Ovary (tissue), 9 donors: ENCODE measurements around the gene NPY. TPM values are rescaled to one million over a fixed set of nuclear protein-coding genes. Genes with fewer than 3 reads are reported as not detected.

ENCODE experiments used
- DNase-seq, 5 donors: peaks; one replicate each; pipeline ENCODE4 v3.0.0-alpha.2; 2019 to 2020
- H3K27ac ChIP-seq, 2 donors: fragments of 200-600 bp; one replicate each; pipeline versions ENCODE4 v1.5.1 to v1.8.0; 2019 to 2022
- H3K27me3 ChIP-seq: fragments of 200-600 bp; one replicate; pipeline ENCODE4 v1.8.0; 2022
- H3K36me3 ChIP-seq: fragments of 200-600 bp; sonication (generic); one replicate; pipeline ENCODE4 v1.5.1; 2019
- H3K4me1 ChIP-seq: one replicate; pipeline ENCODE4 v1.8.1; 2013; ENCODE audit warnings: mild to moderate bottlenecking, moderate library complexity; ENCODE audit not compliant: insufficient read depth
- H3K4me3 ChIP-seq: fragments of 200-600 bp; sonication (generic); one replicate; pipeline ENCODE4 v1.5.1; 2017
- H3K9me3 ChIP-seq, 2 donors: fragments of 200-600 bp in 1 of 2; sonication (generic) in 1 of 2; one replicate each; pipeline versions ENCODE4 v1.5.1 to v1.8.1; 2013 to 2019; ENCODE audit warnings: mild to moderate bottlenecking in 1 of 2, moderate library complexity in 1 of 2
- EP300 ChIP-seq: sonication (generic); formaldehyde crosslinking; IDR thresholded peaks from one replicate; pipeline ENCODE4 v1.6.1; 2017; ENCODE audit warnings: antibody characterized with exemption
- POLR2A ChIP-seq: fragments of 450-650 bp; IDR thresholded peaks from one replicate; pipeline ENCODE4 v1.6.1; 2017; ENCODE audit warnings: antibody characterized with exemption, mild to moderate bottlenecking, moderate library complexity
- whole genome bisulfite sequencing, 3 donors: extraction: QIAGEN DNeasy Blood & Tissue Kit in 1 of 3; methylation state at CpG; one replicate each; pipeline versions ENCODE4 v1.1.5 to v1.1.7; 2013 to 2017; 5-methylcytosine and 5-hydroxymethylcytosine counted together
- intact Hi-C, 4 donors: fragments of 100-400 bp; cut with DNase I; formaldehyde crosslinking; loops; one replicate each; pipeline versions ENCODE4 v1.11.0 to v1.15.1; 2022 to 2023
- polyA plus RNA-seq, 2 donors: library from polyadenylated mRNA; stranded (reverse); fragments of 200-250 nt in 1 of 2; fragments of 350-450 nt in 1 of 2; fragmentation: Illumina TruSeq in 1 of 2; extraction: RNeasy Lipid Tissue Mini Kit (QIAGEN cat#74804) in 1 of 2; gene quantifications; one replicate each; pipeline ENCODE4 v1.2.3, GENCODE V29; 2013 to 2014
- total RNA-seq, 7 donors: library from RNA; depleted of rRNA in 2 of 7; stranded (reverse); fragments of >200 nt in 2 of 7; fragmentation: NEBNext Ultra II Directional in 3 of 7; extraction: Animal tissue kit (Norgen Biotek cat#: 25700) in 3 of 7; gene quantifications; one replicate each; pipeline versions ENCODE4 v1.1.0 to v1.2.4, GENCODE V29; 2016 to 2023
- TF ChIP-seq, protein P1 (sequence below), 3 donors: fragments of 450-650 bp in 2 of 3; fragments of 200-600 bp in 1 of 3; IDR thresholded peaks; one replicate each; pipeline versions ENCODE4 v1.5.1 to v1.8.0; 2016 to 2022; ENCODE audit warnings: antibody characterized with exemption in 3 of 3, mild to moderate bottlenecking in 1 of 3
- donor health status: DM: no; HTN: no; CAD: no; lungs with moderate emphysema.
- donor health status: DM: no; HTN: no; CAD: no.
- donor health status: Bipolar disorder and iron deficiency.
- donor health status: DM: yes; HTN: yes; CAD: no.
- donor health status: DM: no; HTN: no; CAD: no.
- donor health status: DM: yes; HTN: yes; CAD: no.

Gene NPY
- total and polyA plus RNA-seq, 9 donors: 0.53 to 4.5 (median 0.94) TPM; not detected in 6

DNA sequence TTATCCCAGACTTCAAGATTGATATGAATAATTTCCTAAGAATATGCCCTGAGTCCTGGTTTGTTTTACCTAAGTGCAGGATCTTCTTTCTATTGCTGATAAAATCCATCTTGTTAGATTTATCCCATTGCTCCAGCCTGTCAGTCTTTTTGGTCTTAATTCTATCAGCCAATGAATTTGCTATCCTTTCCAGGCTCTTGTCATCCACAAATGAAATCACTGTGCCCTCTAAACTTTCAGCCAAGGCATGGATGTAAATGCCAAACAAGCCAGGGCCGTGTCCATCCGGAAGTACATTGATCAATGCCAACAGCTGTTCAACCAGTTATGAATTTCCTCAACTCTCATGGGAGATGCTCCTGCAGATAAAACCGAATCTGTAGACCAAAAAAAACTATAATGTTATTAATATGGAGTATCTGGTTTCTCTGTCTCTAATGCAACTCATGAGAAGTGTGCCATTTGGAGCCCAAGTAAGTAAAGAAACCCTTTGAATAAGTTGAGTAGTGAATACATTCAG, 40.0 kb downstream of the NPY start:
- no peak for TF ChIP-seq EP300
- Histone ChIP-seq H3K9me3 (no peaks in the 10 kb centered on the region), H3K4me1 (no peaks in the 10 kb centered on the region), H3K27me3 (no peaks in the 10 kb centered on the region), H3K4me3 (no peak overlapping the region), H3K36me3 (no peaks in the 10 kb centered on the region), H3K27ac (no peak overlapping the region)
- 62 to 70% (median 67%) methylated on average over 3 of the region's 3 CpGs for WGBS, 3 donors
- intact Hi-C loops: no loop called here
- DNase-seq: no peak

DNA sequence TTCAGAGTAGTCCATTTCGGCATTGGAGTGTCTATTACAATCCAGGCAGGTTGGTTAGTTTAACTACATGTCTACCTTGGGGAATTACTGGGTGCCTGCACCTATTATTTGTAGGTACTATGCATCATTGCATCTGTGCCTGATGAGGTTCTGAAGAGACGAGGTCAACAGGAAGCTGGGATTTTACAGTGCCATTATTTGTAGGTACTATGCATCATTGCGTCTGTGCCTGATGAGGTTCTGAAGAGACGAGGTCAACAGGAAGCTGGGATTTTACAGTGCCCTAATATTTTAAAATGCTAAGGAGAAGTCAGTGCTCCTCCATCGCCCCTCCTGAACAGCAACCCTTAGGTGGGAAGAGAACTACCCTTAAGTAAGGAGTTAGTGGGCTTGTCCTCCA, 41.7 kb downstream of the NPY start:
- no peak for TF ChIP-seq EP300
- no peak for TF ChIP-seq POLR2A
- TF ChIP-seq, protein P1, sequence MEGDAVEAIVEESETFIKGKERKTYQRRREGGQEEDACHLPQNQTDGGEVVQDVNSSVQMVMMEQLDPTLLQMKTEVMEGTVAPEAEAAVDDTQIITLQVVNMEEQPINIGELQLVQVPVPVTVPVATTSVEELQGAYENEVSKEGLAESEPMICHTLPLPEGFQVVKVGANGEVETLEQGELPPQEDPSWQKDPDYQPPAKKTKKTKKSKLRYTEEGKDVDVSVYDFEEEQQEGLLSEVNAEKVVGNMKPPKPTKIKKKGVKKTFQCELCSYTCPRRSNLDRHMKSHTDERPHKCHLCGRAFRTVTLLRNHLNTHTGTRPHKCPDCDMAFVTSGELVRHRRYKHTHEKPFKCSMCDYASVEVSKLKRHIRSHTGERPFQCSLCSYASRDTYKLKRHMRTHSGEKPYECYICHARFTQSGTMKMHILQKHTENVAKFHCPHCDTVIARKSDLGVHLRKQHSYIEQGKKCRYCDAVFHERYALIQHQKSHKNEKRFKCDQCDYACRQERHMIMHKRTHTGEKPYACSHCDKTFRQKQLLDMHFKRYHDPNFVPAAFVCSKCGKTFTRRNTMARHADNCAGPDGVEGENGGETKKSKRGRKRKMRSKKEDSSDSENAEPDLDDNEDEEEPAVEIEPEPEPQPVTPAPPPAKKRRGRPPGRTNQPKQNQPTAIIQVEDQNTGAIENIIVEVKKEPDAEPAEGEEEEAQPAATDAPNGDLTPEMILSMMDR (IDR thresholded peaks at IDR 0.05): no peak
- Histone ChIP-seq H3K4me1 (no peaks in the 10 kb centered on the region), H3K4me3 (no peak overlapping the region), H3K27me3 (no peaks in the 10 kb centered on the region), H3K9me3 (no peaks in the 10 kb centered on the region), H3K27ac (no peak overlapping the region), H3K36me3 (no peaks in the 10 kb centered on the region)
- 78 to 87% (median 87%) methylated on average over 5 of the region's 5 CpGs for WGBS, 3 donors
- intact Hi-C loops: no loop called here
- no peak for DNase-seq

DNA sequence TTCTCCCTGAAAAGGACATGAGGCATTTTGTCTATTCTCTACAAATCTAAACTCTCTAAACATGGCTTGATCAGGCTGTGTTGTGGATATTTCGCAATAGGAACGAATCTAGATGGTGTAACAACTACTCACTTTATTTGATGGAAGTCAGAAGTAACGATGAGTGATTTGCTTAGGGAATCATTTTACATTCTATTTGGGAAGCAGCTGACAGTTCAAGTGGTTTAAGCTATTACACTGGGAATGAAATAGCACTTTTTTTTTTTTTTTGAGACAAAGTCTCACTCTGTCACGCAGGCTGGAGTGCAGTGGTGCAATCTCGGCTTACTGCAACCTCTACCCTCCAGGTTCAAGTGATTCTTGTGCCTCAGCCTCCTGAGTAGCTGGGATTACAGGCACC, 44.1 kb downstream of the NPY start:
- Histone ChIP-seq H3K4me1 (no peaks in the 10 kb centered on the region), H3K9me3 (no peaks in the 10 kb centered on the region), H3K36me3 (no peaks in the 10 kb centered on the region), H3K27ac (no peak overlapping the region), H3K27me3 (no peaks in the 10 kb centered on the region), H3K4me3 (no peak overlapping the region)
- TF ChIP-seq, protein P1 (IDR thresholded peaks at IDR 0.05): no peak
- no peak for TF ChIP-seq POLR2A
- TF ChIP-seq EP300: no peak
- 51 to 68% (median 67%) methylated on average over 5 of the region's 5 CpGs for WGBS, 3 donors
- intact Hi-C loops: no loop called here
- DNase-seq: no peak

DNA sequence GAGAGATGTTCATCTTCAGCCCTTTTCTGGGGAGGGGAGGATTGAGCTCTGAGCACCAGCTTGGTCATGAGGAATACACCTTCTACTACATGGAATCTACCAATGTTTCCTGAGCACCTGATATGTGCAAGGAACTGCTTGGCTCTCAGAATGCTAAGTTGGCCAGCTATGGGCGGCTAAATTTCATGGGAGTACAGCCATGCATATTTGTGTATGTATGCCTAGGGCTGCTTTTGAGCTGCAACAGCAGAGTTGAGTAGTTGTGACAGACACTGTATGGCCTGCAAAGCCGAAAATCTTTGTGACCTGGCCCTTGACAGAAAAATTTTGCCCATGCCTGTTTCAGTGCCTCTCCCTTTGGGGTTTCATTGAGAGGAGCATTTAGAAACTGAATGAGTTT, 44.9 kb downstream of the NPY start:
- intact Hi-C loops: no loop called here
- Histone ChIP-seq H3K27ac (no peak overlapping the region), H3K36me3 (no peaks in the 10 kb centered on the region), H3K9me3 (no peaks in the 10 kb centered on the region), H3K4me3 (no peak overlapping the region), H3K4me1 (no peaks in the 10 kb centered on the region), H3K27me3 (no peaks in the 10 kb centered on the region)
- TF ChIP-seq, protein P1 (IDR thresholded peaks at IDR 0.05): no peak
- TF ChIP-seq POLR2A (no peak), EP300 (no peak)
- no peak for DNase-seq
- 61 to 96% (median 83%) methylated on average over 2 of the region's 2 CpGs for WGBS, 3 donors

DNA sequence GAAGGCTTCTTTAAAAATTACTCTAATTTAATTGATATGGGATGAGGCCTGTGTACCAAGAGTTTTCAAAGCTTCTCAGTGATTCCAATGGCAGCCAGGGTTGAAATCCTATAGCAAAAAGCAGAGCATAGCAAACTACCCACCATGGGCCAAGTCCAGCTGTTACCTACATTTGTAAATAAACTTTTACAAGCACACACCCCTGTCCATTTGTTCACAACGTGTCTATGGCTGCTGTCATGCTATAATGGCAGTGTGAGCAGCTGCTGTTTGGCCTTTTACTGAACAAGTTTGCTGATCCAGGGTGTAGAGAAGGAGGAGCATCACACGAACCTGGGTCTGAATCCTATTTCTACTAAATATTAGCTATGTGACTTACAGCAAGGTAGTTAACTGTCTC, 50.0 kb downstream of the NPY start:
- no peak overlapping the region for H3K4me3 ChIP-seq
- no peaks in the 10 kb centered on the region for H3K27me3 ChIP-seq
- H3K27ac ChIP-seq: no peak overlapping the region
- H3K36me3 ChIP-seq: no peaks in the 10 kb centered on the region
- no peaks in the 10 kb centered on the region for H3K9me3 ChIP-seq
- no peaks in the 10 kb centered on the region for H3K4me1 ChIP-seq
- DNase-seq: no peak
- 29 to 37% (median 31%) methylated on average over 2 of the region's 2 CpGs for WGBS, 3 donors
- TF ChIP-seq POLR2A (no peak), EP300 (no peak)
- TF ChIP-seq, protein P1 (IDR thresholded peaks at IDR 0.05): no peak
- intact Hi-C loops: no loop called here
